Thyroid gland (tissue), 4 donors: ENCODE results near the gene UGGT1. TPM values are rescaled to one million over a fixed set of nuclear protein-coding genes. Genes with fewer than 3 reads are reported as not detected.

ENCODE experiments used
- DNase-seq, 2 donors: peaks; one replicate each; pipeline ENCODE4 v3.0.0-alpha.2; 2019
- H3K27ac ChIP-seq, 3 donors: fragments of 200-600 bp; sonication (generic); 1 replicate in 2 of 3; 2 replicates in 1 of 3; pipeline ENCODE4 v1.5.1; 2016 to 2019; ENCODE audit warnings: mild to moderate bottlenecking in 1 of 3, moderate library complexity in 1 of 3
- H3K27me3 ChIP-seq: fragments of 200-600 bp; sonication (generic); one replicate; pipeline ENCODE4 v1.5.1; 2019
- H3K36me3 ChIP-seq, 2 donors: fragments of 200-600 bp; sonication (generic); one replicate each; pipeline ENCODE4 v1.5.1; 2016 to 2019
- H3K4me1 ChIP-seq, 2 donors: fragments of 200-600 bp; sonication (generic); one replicate each; pipeline ENCODE4 v1.5.1; 2017 to 2019
- H3K4me3 ChIP-seq, 3 donors: fragments of 200-600 bp; sonication (generic); replicated peaks in 1 of 3; 1 replicate in 2 of 3; 2 replicates in 1 of 3; pipeline ENCODE4 v1.5.1; 2016; ENCODE audit warnings: mild to moderate bottlenecking in 1 of 3
- H3K9me3 ChIP-seq: fragments of 200-600 bp; sonication (generic); one replicate; pipeline ENCODE4 v1.5.1; 2017
- CTCF ChIP-seq, 6 experiments: fragments of 200-600 bp in 3 of 6; fragments of 450-650 bp in 3 of 6; sonication (generic) in 3 of 6; IDR thresholded peaks; one replicate each; pipeline ENCODE4 v1.5.1; 2016 to 2019; ENCODE audit warnings: antibody characterized with exemption in 6 of 6, mild to moderate bottlenecking in 2 of 6, inconsistent platforms in 1 of 6, moderate library complexity in 1 of 6
- POLR2A ChIP-seq, 2 donors: fragments of 450-650 bp; IDR thresholded peaks; one replicate each; pipeline ENCODE4 v1.6.1; 2017; ENCODE audit warnings: antibody characterized with exemption in 2 of 2, mild to moderate bottlenecking in 2 of 2, moderate library complexity in 1 of 2
- WGBS, 2 donors: methylation state at CpG; one replicate each; pipeline ENCODE4 v1.1.5; 2017; 5-methylcytosine and 5-hydroxymethylcytosine counted together
- intact Hi-C: fragments of 100-400 bp; cut with DNase I; formaldehyde crosslinking; loops from one replicate; pipeline ENCODE4 v1.15.1; 2023
- total RNA-seq, 4 donors: library from RNA; depleted of rRNA; stranded (reverse); fragments of >200 nt; gene quantifications; one replicate each; pipeline ENCODE4 v1.2.3, GENCODE V29; 2016

UGGT1 gene
- total RNA-seq, 4 donors from 2014 or later = 53.1 to 90.7 (median 71.4) TPM

DNA sequence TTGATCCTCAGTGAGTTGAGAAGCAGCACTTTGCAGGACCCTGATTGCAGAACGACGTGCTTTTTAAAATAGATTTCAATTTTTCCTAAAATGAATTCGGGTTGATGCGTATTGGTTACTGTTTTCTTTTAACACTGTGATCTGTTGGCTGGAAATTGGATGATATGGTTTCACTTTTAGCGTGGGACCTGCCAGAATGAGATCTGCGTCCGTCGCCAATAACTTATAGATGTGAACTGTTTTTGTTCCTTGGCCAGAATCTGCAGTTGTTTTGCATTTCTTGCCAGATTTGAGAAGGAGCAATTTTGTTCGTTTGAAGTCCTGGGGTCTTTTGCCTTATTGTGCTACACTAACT, 703 bp downstream of the UGGT1 start:
- no peak for DNase-seq
- peak overlapping the region; percentile 44 to 97 (median 67) for H3K4me3 ChIP-seq
- 0 to 1% methylated on average over 9 of the region's 9 CpGs for WGBS, 2 donors
- intact Hi-C loops = no loop called here
- H3K27ac ChIP-seq = no peak overlapping the region
- peaks cover 0 to 6% of the 10 kb centered on the region in 2 donors for H3K4me1 ChIP-seq
- no peaks in the 10 kb centered on the region for H3K36me3 ChIP-seq
- TF ChIP-seq CTCF (IDR thresholded peaks at IDR 0.05) = no peak
- TF ChIP-seq POLR2A (IDR thresholded peaks at IDR 0.05) = no peak
- no peaks in the 10 kb centered on the region for H3K9me3 ChIP-seq
- no peaks in the 10 kb centered on the region for H3K27me3 ChIP-seq

GRCh38 chr2:128092656-128093055, 1.7 kb downstream of the UGGT1 start:
- Histone ChIP-seq H3K27me3 (no peaks in the 10 kb centered on the region), H3K27ac (no peak overlapping the region), H3K9me3 (no peaks in the 10 kb centered on the region), H3K4me3 (no peak overlapping the region), H3K36me3 (peaks cover 0 to 3% of the 10 kb centered on the region in 2 donors), H3K4me1 (peaks cover 0 to 6% of the 10 kb centered on the region in 2 donors)
- 84 to 85% methylated on average over 3 of the region's 3 CpGs for WGBS, 2 donors
- TF ChIP-seq CTCF (IDR thresholded peaks at IDR 0.05) (no peak), POLR2A (IDR thresholded peaks at IDR 0.05) (no peak)
- no peak for DNase-seq
- intact Hi-C loops = no loop called here

GRCh38 chr2:128093762-128094161, 2.8 kb downstream of the UGGT1 start:
- Histone ChIP-seq H3K27me3 (no peaks in the 10 kb centered on the region), H3K27ac (no peak overlapping the region), H3K4me1 (peaks cover 0 to 6% of the 10 kb centered on the region in 2 donors), H3K36me3 (peaks cover 6 to 10% of the 10 kb centered on the region in 2 donors), H3K4me3 (no peak overlapping the region), H3K9me3 (no peaks in the 10 kb centered on the region)
- TF ChIP-seq POLR2A (IDR thresholded peaks at IDR 0.05) = no peak
- no peak for TF ChIP-seq CTCF (IDR thresholded peaks at IDR 0.05)
- intact Hi-C loops = no loop called here
- WGBS, 2 donors = 87 to 96% methylated on average over 5 of the region's 5 CpGs
- no peak for DNase-seq

DNA sequence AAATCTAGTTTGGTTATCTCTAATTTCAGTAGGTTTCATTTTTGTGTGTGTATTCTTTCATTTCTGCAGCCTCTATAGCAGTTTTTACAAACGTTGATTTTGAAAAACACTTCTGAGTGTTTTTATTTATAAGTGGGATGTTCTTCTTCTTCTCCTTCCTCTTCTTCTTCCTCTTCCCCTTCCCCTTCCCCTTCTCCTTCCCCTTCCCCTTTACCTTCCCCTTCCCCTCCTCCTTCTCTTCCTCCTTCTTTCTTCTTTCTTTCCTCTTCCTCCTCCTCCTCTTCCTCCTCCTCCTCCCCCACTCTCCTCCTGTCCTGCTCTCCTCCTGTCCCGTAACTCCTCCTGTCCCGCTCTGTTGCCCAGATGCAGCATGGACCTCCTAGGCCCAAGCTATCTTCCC, 4.2 kb downstream of the UGGT1 start:
- DNase-seq = no peak
- intact Hi-C loops = no loop called here
- Histone ChIP-seq H3K27ac (no peak overlapping the region), H3K36me3 (peaks cover 6 to 19% of the 10 kb centered on the region in 2 donors), H3K4me1 (peaks cover 0 to 6% of the 10 kb centered on the region in 2 donors), H3K9me3 (no peaks in the 10 kb centered on the region), H3K4me3 (no peak overlapping the region), H3K27me3 (no peaks in the 10 kb centered on the region)
- TF ChIP-seq CTCF (IDR thresholded peaks at IDR 0.05) (no peak), POLR2A (IDR thresholded peaks at IDR 0.05) (no peak)
- WGBS, 2 donors = 51 to 52% methylated on average over 3 of the region's 3 CpGs

DNA sequence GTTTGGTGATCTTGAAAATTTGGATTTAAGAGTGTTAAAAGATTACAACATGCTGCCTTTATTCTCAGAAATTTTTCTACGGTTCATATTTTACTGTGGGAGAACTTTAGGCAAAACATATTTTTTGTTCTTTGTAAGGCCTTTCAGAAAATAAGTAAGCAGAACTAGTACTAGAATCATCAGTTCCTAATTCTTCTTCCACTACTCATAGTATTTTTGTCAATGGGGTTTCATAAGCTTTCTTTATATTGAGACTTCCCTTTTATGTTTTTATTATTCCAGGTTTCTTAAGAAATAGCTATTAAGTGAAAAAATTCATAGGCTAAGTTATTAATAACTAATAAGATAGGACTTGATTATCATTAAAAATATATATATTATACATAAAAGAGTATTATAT, 12.4 kb downstream of the UGGT1 start:
- WGBS, 2 donors = 84 to 90% methylated on average over 1 of the region's 1 CpG
- Histone ChIP-seq H3K27ac (no peak overlapping the region), H3K4me3 (no peak overlapping the region), H3K36me3 (peaks cover 0 to 13% of the 10 kb centered on the region in 2 donors), H3K9me3 (no peaks in the 10 kb centered on the region), H3K27me3 (no peaks in the 10 kb centered on the region), H3K4me1 (no peaks in the 10 kb centered on the region)
- DNase-seq = no peak
- no peak for TF ChIP-seq POLR2A (IDR thresholded peaks at IDR 0.05)
- no peak for TF ChIP-seq CTCF (IDR thresholded peaks at IDR 0.05)
- intact Hi-C loops = no loop called here
